Activated CD8-positive, alpha-beta memory T cell treated with anti-CD3 and anti-CD28 coated beads for 36 hours (primary cell): ENCODE measurements around the gene PDLIM5. TPM values are rescaled to one million over a fixed set of nuclear protein-coding genes. Genes with fewer than 3 reads are reported as not detected.

ENCODE experiments used
- CTCF ChIA-PET: fragments of 350-600 bp; sonication (Branson Sonifier 250); formaldehyde crosslinking; loops from one replicate; lab custom pipeline; 2021; ENCODE audit warnings: antibody characterized with exemption; lab: Charles Lee
- POLR2A ChIA-PET: fragments of 350-600 bp; sonication (Branson Sonifier 250); formaldehyde crosslinking; loops from one replicate; lab custom pipeline; 2021; ENCODE audit warnings: antibody characterized with exemption; lab: Charles Lee
- total RNA-seq, 2 experiments: library from RNA; stranded (reverse); gene quantifications; one replicate each; pipeline ENCODE4 v1.2.3, GENCODE V29; 2021

Gene PDLIM5
- total RNA-seq, 2 experiments from 2014 or later = 23.0 to 23.5 TPM

DNA sequence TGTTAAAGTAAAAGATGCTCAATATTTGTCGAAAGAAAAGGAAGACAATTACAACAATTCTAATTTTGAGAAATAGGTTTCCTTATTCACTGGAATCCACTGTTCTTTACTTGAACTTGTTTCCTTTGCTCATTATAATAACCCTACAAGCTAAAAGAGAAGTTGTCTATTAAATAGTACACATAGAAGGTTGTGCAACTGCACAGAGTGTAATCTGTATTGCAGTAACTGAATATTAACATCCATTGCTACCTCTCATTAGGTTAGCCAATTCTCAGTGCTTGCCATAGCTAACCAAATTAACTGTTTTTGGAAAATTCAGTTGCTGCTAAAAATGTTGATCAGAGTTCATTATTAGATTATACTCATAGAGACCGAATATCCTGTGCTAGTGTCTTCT lies 120.0 kb downstream of the PDLIM5 start:
- ChIA-PET CTCF (no interaction called here), POLR2A (no interaction called here)

DNA sequence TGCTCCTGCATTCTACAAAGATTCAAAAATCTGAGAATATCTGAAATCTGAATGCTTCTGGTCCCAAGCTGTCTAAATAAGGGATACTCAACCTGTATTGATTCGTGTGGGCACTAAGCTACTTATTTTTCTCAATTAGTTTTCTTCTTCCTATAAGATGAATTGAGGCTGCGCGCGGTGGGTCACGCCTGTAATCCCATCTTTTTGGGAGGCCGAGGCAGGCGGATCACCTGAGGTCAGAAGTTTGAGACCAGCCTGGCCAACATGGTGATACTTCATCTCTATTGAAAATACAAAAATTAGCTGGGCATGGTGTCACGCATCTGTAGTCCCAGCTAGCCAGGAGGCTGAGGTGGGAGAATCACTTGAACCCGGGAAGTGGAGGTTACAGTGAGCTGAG lies 122.3 kb downstream of the PDLIM5 start:
- ChIA-PET POLR2A (no interaction called here), CTCF (no interaction called here)

GRCh38 chr4:94574616-94575015 lies 122.9 kb downstream of the PDLIM5 start:
- ChIA-PET POLR2A (no interaction called here), CTCF (no interaction called here)

DNA sequence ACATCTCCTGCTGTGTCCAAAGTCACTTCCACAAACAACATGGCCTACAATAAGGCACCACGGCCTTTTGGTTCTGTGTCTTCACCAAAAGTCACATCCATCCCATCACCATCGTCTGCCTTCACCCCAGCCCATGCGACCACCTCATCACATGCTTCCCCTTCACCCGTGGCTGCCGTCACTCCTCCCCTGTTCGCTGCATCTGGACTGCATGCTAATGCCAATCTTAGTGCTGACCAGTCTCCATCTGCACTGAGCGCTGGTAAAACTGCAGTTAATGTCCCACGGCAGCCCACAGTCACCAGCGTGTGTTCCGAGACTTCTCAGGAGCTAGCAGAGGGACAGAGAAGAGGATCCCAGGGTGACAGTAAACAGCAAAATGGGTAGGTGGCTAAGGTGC lies 123.9 kb downstream of the PDLIM5 start:
- ChIA-PET CTCF (no interaction called here), POLR2A (no interaction called here)

DNA sequence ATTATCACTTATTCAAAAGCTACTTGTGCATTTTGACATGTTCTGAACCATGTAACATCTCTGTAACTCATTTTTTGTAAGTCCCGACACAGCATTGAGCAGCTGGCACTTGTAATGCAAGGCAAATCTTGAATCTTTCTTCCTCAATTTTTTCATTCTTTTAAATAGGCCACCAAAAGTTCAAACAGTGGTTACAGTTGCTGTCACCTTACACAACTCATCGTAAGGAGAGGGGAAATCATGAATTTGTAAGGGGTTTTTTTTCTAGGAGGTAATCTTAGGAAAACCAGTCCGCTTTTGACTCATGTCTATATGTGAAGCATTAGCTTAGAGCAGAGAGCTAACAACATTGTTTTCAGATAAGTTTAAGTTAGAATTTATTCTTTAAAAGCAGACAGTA lies 124.5 kb downstream of the PDLIM5 start:
- ChIA-PET POLR2A (no interaction called here), CTCF (no interaction called here)

DNA sequence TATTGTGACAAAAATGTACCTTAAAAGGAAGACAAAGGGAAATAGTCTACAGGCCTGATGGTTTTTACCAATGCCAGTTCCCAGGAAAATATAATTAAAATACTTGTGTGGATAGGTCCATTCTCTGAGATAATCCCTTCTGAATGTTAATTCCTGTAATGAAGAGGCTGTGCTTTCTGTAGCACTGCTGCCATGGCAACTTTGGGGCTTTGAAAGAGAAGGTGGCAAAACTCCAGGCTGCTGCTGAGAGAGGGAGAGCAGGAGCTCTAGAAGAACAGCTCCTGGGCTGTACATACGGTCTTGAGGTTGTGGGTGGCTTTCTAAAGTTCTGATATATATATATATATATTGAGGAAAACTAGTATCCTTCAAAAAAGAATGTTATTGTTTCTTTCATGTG lies 125.4 kb downstream of the PDLIM5 start:
- CTCF ChIA-PET = no interaction called here

GRCh38 chr4:94578195-94578594 lies 126.5 kb downstream of the PDLIM5 start:
- ChIA-PET CTCF (no interaction called here), POLR2A (no interaction called here)

More for the DNA sequence above, 125.4 kb downstream of the PDLIM5 start:
- POLR2A ChIA-PET = no interaction called here

- CTCF ChIA-PET = no interaction called here
- POLR2A ChIA-PET = no interaction called here
Measured at GRCh38 chr4:94581766-94582165, 130.0 kb downstream of the PDLIM5 start.

DNA sequence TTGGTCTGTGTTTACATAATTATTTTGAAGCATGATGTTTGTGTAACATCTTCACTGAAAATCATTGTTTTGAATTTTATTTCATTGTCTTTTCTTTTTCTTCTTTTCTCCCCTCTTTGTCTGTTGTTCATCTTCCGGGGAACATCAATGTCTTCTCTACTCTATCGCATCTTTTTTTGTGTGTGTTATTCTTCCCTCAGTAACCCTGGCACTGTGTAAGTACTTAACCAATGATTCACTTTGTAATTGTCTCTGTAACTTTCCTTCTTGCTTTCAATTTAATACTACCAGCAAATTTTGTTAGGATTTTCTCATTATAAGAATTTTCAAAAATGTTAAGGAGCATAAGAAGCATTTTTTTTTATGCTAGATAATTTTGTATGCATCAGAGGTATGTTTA lies 130.8 kb downstream of the PDLIM5 start:
- ChIA-PET POLR2A (no interaction called here), CTCF (no interaction called here)

- ChIA-PET POLR2A (no interaction called here), CTCF (no interaction called here)
Measured at GRCh38 chr4:94583914-94584641, 132.3 kb downstream of the PDLIM5 start.

GRCh38 chr4:94588896-94589693 lies 137.4 kb downstream of the PDLIM5 start:
- CTCF ChIA-PET = no interaction called here
- POLR2A ChIA-PET = no interaction called here

GRCh38 chr4:94590493-94590892 lies 138.8 kb downstream of the PDLIM5 start:
- ChIA-PET POLR2A (no interaction called here), CTCF (no interaction called here)

- POLR2A ChIA-PET = no interaction called here
- CTCF ChIA-PET = no interaction called here
Measured at GRCh38 chr4:94591289-94591688, 139.5 kb downstream of the PDLIM5 start.

- CTCF ChIA-PET = no interaction called here
Measured at GRCh38 chr4:94595013-94595412, 143.3 kb downstream of the PDLIM5 start.

DNA sequence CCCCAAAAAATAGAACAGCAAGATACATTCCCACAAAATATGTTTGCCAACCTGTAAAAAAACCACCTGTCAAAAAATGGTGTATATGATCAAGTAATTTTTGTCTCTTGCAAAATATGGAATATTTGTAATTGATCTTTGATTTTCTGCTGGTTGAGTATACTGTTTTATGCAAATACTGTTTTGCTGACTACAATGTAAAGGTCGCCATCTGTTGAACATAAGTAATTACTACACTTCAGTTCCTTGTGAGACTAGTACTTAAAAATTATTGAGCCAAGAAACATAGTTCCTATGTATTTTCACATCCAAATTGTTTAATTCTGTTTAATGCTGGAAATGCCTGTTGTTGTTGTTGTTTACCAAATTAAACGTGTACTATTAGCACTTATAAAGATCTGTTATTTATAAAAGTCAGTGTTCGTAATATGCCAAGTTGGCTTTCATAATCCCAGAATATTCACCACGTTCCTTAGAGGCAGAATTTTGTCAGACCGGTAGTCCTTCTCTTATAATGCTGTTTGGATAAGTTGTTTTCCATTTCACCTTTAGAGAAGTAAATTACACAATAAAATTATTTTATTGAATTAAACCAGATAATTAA lies 144.2 kb downstream of the PDLIM5 start:
- CTCF ChIA-PET = no interaction called here
- POLR2A ChIA-PET = no interaction called here

More at GRCh38 chr4:94595013-94595412, 143.3 kb downstream of the PDLIM5 start:
- POLR2A ChIA-PET = no interaction called here

- CTCF ChIA-PET = no interaction called here
- POLR2A ChIA-PET = no interaction called here
Measured at GRCh38 chr4:94598758-94599157, 147.0 kb downstream of the PDLIM5 start.

GRCh38 chr4:94603170-94603747 lies 151.5 kb downstream of the PDLIM5 start:
- POLR2A ChIA-PET = no interaction called here
- CTCF ChIA-PET = no interaction called here

GRCh38 chr4:94605241-94605805 lies 153.6 kb downstream of the PDLIM5 start:
- CTCF ChIA-PET = no interaction called here
- POLR2A ChIA-PET = no interaction called here

- POLR2A ChIA-PET = no interaction called here
- CTCF ChIA-PET = no interaction called here
Measured at GRCh38 chr4:94610145-94610544, 158.4 kb downstream of the PDLIM5 start.

DNA sequence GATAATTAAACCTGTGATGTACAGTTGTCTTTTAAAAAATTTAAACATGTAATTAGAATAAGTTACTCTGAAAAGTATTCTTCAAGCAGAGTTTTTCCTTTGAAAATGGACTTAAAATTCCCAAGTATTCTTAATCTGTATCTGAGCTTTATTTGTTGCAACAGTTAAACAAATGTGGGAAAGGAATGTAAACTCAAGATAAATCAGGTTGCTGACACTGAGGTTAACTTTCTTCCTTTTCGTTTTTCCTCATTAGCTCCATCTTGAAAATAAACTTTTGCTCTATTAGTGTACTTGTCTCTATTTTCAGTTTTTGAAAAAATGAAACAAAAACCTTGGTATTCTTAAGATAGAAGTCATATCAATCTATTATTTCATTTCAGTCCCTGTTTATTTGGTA lies 161.5 kb downstream of the PDLIM5 start:
- ChIA-PET POLR2A (no interaction called here), CTCF (no interaction called here)
